ENCODE data around the gene IFNL1. TPM values are rescaled to one million over a fixed set of nuclear protein-coding genes. Genes with fewer than 3 reads are reported as not detected.

The IFNL1 gene
- total RNA-seq, 8 experiments from 2014 or later = not detected

- Histone ChIP-seq H3K4me3 (no peak overlapping the region), H3K4me1 (replicated peaks in 1 of 2) (no peaks in the 10 kb centered on the region), H3K27ac (no peak overlapping the region)
- in situ Hi-C loops (cut with MboI; ENCODE audit: low pct_unique_long_range_greater_than_20kb in 2 of 9, low sequenced_read_pairs in 9 of 9, unreplicated experiment in 9 of 9) = no loop called here
- WGBS, 10 experiments = 0 to 40% (median 20%) methylated on average over 1 of the region's 1 CpG; no CpG with 5 or more reads in 4 of the 10 experiments
- no peak for ATAC-seq (replicated peaks in 6 of 8)
Measured at GRCh38 chr19:39282021-39282420, 14.2 kb upstream of the IFNL1 start.

GRCh38 chr19:39284032-39284431 is 12.2 kb upstream of the IFNL1 start:
- no peak for ATAC-seq (replicated peaks in 6 of 8)
- H3K4me1 ChIP-seq (replicated peaks in 1 of 2) = no peaks in the 10 kb centered on the region
- 0 to 78% (median 43%) methylated on average over 1 of the region's 1 CpG; no CpG with 5 or more reads in 3 of the 10 experiments for WGBS, 10 experiments
- H3K4me3 ChIP-seq = no peak overlapping the region
- in situ Hi-C loops (cut with MboI; ENCODE audit: low pct_unique_long_range_greater_than_20kb in 2 of 9, low sequenced_read_pairs in 9 of 9, unreplicated experiment in 9 of 9) = no loop called here
- H3K27ac ChIP-seq = no peak overlapping the region

GRCh38 chr19:39293394-39293793 is 2.8 kb upstream of the IFNL1 start:
- ATAC-seq (replicated peaks in 6 of 8) = peak in 3 of 8 experiments; percentile 27 to 54 (median 50)
- in situ Hi-C loops (cut with MboI; ENCODE audit: low pct_unique_long_range_greater_than_20kb in 2 of 9, low sequenced_read_pairs in 9 of 9, unreplicated experiment in 9 of 9) = no loop called here
- WGBS, 10 experiments = 15 to 80% (median 54%) methylated on average over 1 to 4 of the region's 4 CpGs; no CpG with 5 or more reads in 5 of the 10 experiments
- Histone ChIP-seq H3K4me1 (replicated peaks in 1 of 2) (no peaks in the 10 kb centered on the region), H3K4me3 (no peak overlapping the region), H3K27ac (no peak overlapping the region)

- no peak for ATAC-seq (replicated peaks in 6 of 8)
- no peak overlapping the region for H3K4me3 ChIP-seq
- H3K27ac ChIP-seq = no peak overlapping the region
- in situ Hi-C loops (cut with MboI; ENCODE audit: low pct_unique_long_range_greater_than_20kb in 2 of 9, low sequenced_read_pairs in 9 of 9, unreplicated experiment in 9 of 9) = no loop called here
- 19 to 84% (median 52%) methylated on average over 2 to 4 of the region's 4 CpGs; no CpG with 5 or more reads in 2 of the 10 experiments for WGBS, 10 experiments
- no peaks in the 10 kb centered on the region for H3K4me1 ChIP-seq (replicated peaks in 1 of 2)
Measured at GRCh38 chr19:39296906-39297305, 699 bp downstream of the IFNL1 start.

- no peak overlapping the region for H3K4me3 ChIP-seq
- no peaks in the 10 kb centered on the region for H3K4me1 ChIP-seq (replicated peaks in 1 of 2)
- ATAC-seq (replicated peaks in 6 of 8) = no peak
- no peak overlapping the region for H3K27ac ChIP-seq
- in situ Hi-C loops (cut with MboI; ENCODE audit: low pct_unique_long_range_greater_than_20kb in 2 of 9, low sequenced_read_pairs in 9 of 9, unreplicated experiment in 9 of 9) = no loop called here
- 20 to 71% (median 31%) methylated on average over 2 to 7 of the region's 17 CpGs; no CpG with 5 or more reads in 5 of the 10 experiments for WGBS, 10 experiments
Measured at GRCh38 chr19:39297931-39298634, 1.9 kb downstream of the IFNL1 start.

- in situ Hi-C loops (cut with MboI; ENCODE audit: low pct_unique_long_range_greater_than_20kb in 2 of 9, low sequenced_read_pairs in 9 of 9, unreplicated experiment in 9 of 9) = no loop called here
- 37 to 98% (median 83%) methylated on average over 1 to 9 of the region's 9 CpGs; no CpG with 5 or more reads in 1 of the 10 experiments for WGBS, 10 experiments
- ATAC-seq (replicated peaks in 6 of 8) = no peak
- Histone ChIP-seq H3K4me3 (no peak overlapping the region), H3K4me1 (replicated peaks in 1 of 2) (no peaks in the 10 kb centered on the region), H3K27ac (no peak overlapping the region)
Measured at GRCh38 chr19:39299404-39299803, 3.2 kb downstream of the IFNL1 start.

GRCh38 chr19:39299832-39300231 is 3.6 kb downstream of the IFNL1 start:
- no peak overlapping the region for H3K27ac ChIP-seq
- WGBS, 10 experiments = 10 to 90% (median 62%) methylated on average over 2 to 8 of the region's 10 CpGs; no CpG with 5 or more reads in 2 of the 10 experiments
- ATAC-seq (replicated peaks in 6 of 8) = no peak
- H3K4me3 ChIP-seq = no peak overlapping the region
- no peaks in the 10 kb centered on the region for H3K4me1 ChIP-seq (replicated peaks in 1 of 2)
- in situ Hi-C loops (cut with MboI; ENCODE audit: low pct_unique_long_range_greater_than_20kb in 2 of 9, low sequenced_read_pairs in 9 of 9, unreplicated experiment in 9 of 9) = loop anchor here in 1 of 9 experiments (25.0 kb wide), 1 partner anchor 188 kb away; no protein-coding TSS in a partner anchor

- in situ Hi-C loops (cut with MboI; ENCODE audit: low pct_unique_long_range_greater_than_20kb in 2 of 9, low sequenced_read_pairs in 9 of 9, unreplicated experiment in 9 of 9) = loop anchor here in 1 of 9 experiments (25.0 kb wide), 1 partner anchor 189 kb away; no protein-coding TSS in a partner anchor
Measured at GRCh38 chr19:39301021-39301420, 4.8 kb downstream of the IFNL1 start.

GRCh38 chr19:39301562-39301961 is 5.4 kb downstream of the IFNL1 start:
- Histone ChIP-seq H3K4me1 (replicated peaks in 1 of 2) (no peaks in the 10 kb centered on the region), H3K4me3 (no peak overlapping the region), H3K27ac (no peak overlapping the region)
- no peak for ATAC-seq (replicated peaks in 6 of 8)
- 10 to 94% (median 57%) methylated on average over 1 to 3 of the region's 3 CpGs; no CpG with 5 or more reads in 1 of the 10 experiments for WGBS, 10 experiments
- in situ Hi-C loops (cut with MboI; ENCODE audit: low pct_unique_long_range_greater_than_20kb in 2 of 9, low sequenced_read_pairs in 9 of 9, unreplicated experiment in 9 of 9) = loop anchor here in 1 of 9 experiments (25.0 kb wide), 1 partner anchor 189 kb away; no protein-coding TSS in a partner anchor

More at GRCh38 chr19:39301021-39301420, 4.8 kb downstream of the IFNL1 start:
- Histone ChIP-seq H3K27ac (no peak overlapping the region), H3K4me3 (no peak overlapping the region), H3K4me1 (replicated peaks in 1 of 2) (no peaks in the 10 kb centered on the region)
- WGBS, 10 experiments = 0 to 81% (median 56%) methylated on average over 1 to 3 of the region's 4 CpGs; no CpG with 5 or more reads in 3 of the 10 experiments
- ATAC-seq (replicated peaks in 6 of 8) = no peak

- in situ Hi-C loops (cut with MboI; ENCODE audit: low pct_unique_long_range_greater_than_20kb in 2 of 9, low sequenced_read_pairs in 9 of 9, unreplicated experiment in 9 of 9) = loop anchor here in 1 of 9 experiments (25.0 kb wide), 1 partner anchor 191 kb away; no protein-coding TSS in a partner anchor
- ATAC-seq (replicated peaks in 6 of 8) = no peak
Measured at GRCh38 chr19:39303373-39304184, 7.4 kb downstream of the IFNL1 start.

GRCh38 chr19:39304185-39304513 is 7.9 kb downstream of the IFNL1 start:
- H3K4me3 ChIP-seq = no peak overlapping the region
- in situ Hi-C loops (cut with MboI; ENCODE audit: low pct_unique_long_range_greater_than_20kb in 2 of 9, low sequenced_read_pairs in 9 of 9, unreplicated experiment in 9 of 9) = loop anchor here in 1 of 9 experiments (25.0 kb wide), 1 partner anchor 192 kb away; no protein-coding TSS in a partner anchor
- H3K4me1 ChIP-seq (replicated peaks in 1 of 2) = peaks cover 0 to 3% of the 10 kb centered on the region in 2 donors
- ATAC-seq (replicated peaks in 6 of 8) = no peak
- no peak overlapping the region for H3K27ac ChIP-seq

More at GRCh38 chr19:39303373-39304184, 7.4 kb downstream of the IFNL1 start:
- Histone ChIP-seq H3K4me3 (no peak overlapping the region), H3K27ac (no peak overlapping the region), H3K4me1 (replicated peaks in 1 of 2) (peaks cover 0 to 3% of the 10 kb centered on the region in 2 donors)
- 0 to 77% (median 44%) methylated on average over 3 to 9 of the region's 10 CpGs; no CpG with 5 or more reads in 2 of the 10 experiments for WGBS, 10 experiments

GRCh38 chr19:39304701-39305571 is 8.7 kb downstream of the IFNL1 start:
- in situ Hi-C loops (cut with MboI; ENCODE audit: low pct_unique_long_range_greater_than_20kb in 2 of 9, low sequenced_read_pairs in 9 of 9, unreplicated experiment in 9 of 9) = loop anchor here in 1 of 9 experiments (25.0 kb wide), 1 partner anchor 193 kb away; no protein-coding TSS in a partner anchor
- H3K27ac ChIP-seq = no peak overlapping the region
- ATAC-seq (replicated peaks in 6 of 8) = no peak
- H3K4me3 ChIP-seq = no peak overlapping the region
- peaks cover 0 to 3% of the 10 kb centered on the region in 2 donors for H3K4me1 ChIP-seq (replicated peaks in 1 of 2)
- 32 to 100% (median 54%) methylated on average over 1 to 4 of the region's 6 CpGs; no CpG with 5 or more reads in 1 of the 10 experiments for WGBS, 10 experiments

Measured in motor neuron (in vitro differentiated cells).